Stomach smooth muscle (tissue), 2 donors: ENCODE data around the gene MPP3.

Source experiments
- H3K27ac ChIP-seq: one replicate; pipeline ENCODE4 v1.7.0; 2013; ENCODE audit warnings: mild to moderate bottlenecking, low read length, inconsistent platforms
- H3K27me3 ChIP-seq, 2 donors: one replicate each; pipeline ENCODE4 v1.7.0; 2013; ENCODE audit warnings: low read length in 2 of 2; ENCODE audit not compliant: insufficient read depth in 2 of 2, control insufficient read depth in 1 of 2
- H3K36me3 ChIP-seq, 2 donors: one replicate each; pipeline ENCODE4 v1.7.0; 2013; ENCODE audit warnings: low read length in 2 of 2; ENCODE audit not compliant: control insufficient read depth in 2 of 2, insufficient read depth in 2 of 2
- H3K4me1 ChIP-seq: one replicate; pipeline ENCODE4 v1.7.0; 2013; ENCODE audit warnings: low read length; ENCODE audit not compliant: control insufficient read depth, insufficient read depth
- H3K4me3 ChIP-seq, 2 donors: one replicate each; pipeline ENCODE4 v1.7.0; 2013; ENCODE audit warnings: low read length in 2 of 2
- H3K9ac ChIP-seq, 2 donors: one replicate each; pipeline ENCODE4 v1.7.0; 2013; ENCODE audit warnings: low read length in 2 of 2, mild to moderate bottlenecking in 1 of 2
- H3K9me3 ChIP-seq, 2 donors: one replicate each; pipeline ENCODE4 v1.7.0; 2013; ENCODE audit warnings: low read length in 2 of 2; ENCODE audit not compliant: control insufficient read depth in 2 of 2
- donor health status: healthy.
- donor health status: Pancreatic carcinoma.

MPP3 gene

GRCh38 chr17:43832976-43833829, at the start of gene MPP3:
Gene MPP3 (minus strand): TSS chr17:43833146. CDS start chr17:43831906, 1,240 bp downstream.
- Histone ChIP-seq H3K36me3 (peaks cover 0 to 14% of the 10 kb centered on the region in 2 donors), H3K27ac (peak within 1 kb of the TSS; percentile 2), H3K9ac (peak within 1 kb of the TSS; percentile 57 to 60), H3K4me1 (peaks cover 15% of the 10 kb centered on the region), H3K27me3 (no peaks in the 10 kb centered on the region), H3K4me3 (peak within 1 kb of the TSS; percentile 69 to 75), H3K9me3 (no peaks in the 10 kb centered on the region)

GRCh38 chr17:43881758-43882505, 49.0 kb upstream of the MPP3 start:
- Histone ChIP-seq H3K9me3 (no peaks in the 10 kb centered on the region), H3K36me3 (peaks cover 12 to 29% of the 10 kb centered on the region in 2 donors)

GRCh38 chr17:43881181-43881580, 48.2 kb upstream of the MPP3 start:
- no peak overlapping the region for H3K27ac ChIP-seq
- H3K36me3 ChIP-seq, result peaks cover 12 to 32% of the 10 kb centered on the region in 2 donors
- no peaks in the 10 kb centered on the region for H3K27me3 ChIP-seq
- H3K9me3 ChIP-seq, result no peaks in the 10 kb centered on the region
- H3K4me3 ChIP-seq, result no peak overlapping the region
- H3K4me1 ChIP-seq, result peaks cover 7% of the 10 kb centered on the region
- H3K9ac ChIP-seq, result no peak overlapping the region

More at GRCh38 chr17:43881758-43882505, 49.0 kb upstream of the MPP3 start:
- H3K4me1 ChIP-seq, result peaks cover 7% of the 10 kb centered on the region
- H3K27ac ChIP-seq, result no peak overlapping the region
- H3K4me3 ChIP-seq, result no peak overlapping the region
- H3K9ac ChIP-seq, result no peak overlapping the region
- H3K27me3 ChIP-seq, result no peaks in the 10 kb centered on the region

GRCh38 chr17:43880420-43880991, 47.6 kb upstream of the MPP3 start:
- no peak overlapping the region for H3K4me3 ChIP-seq
- no peak overlapping the region for H3K27ac ChIP-seq
- H3K9me3 ChIP-seq, result no peaks in the 10 kb centered on the region
- H3K36me3 ChIP-seq, result peaks cover 12 to 32% of the 10 kb centered on the region in 2 donors
- H3K4me1 ChIP-seq, result peaks cover 7% of the 10 kb centered on the region
- H3K27me3 ChIP-seq, result no peaks in the 10 kb centered on the region
- no peak overlapping the region for H3K9ac ChIP-seq

GRCh38 chr17:43879723-43880419, 46.9 kb upstream of the MPP3 start:
- H3K4me3 ChIP-seq, result no peak overlapping the region
- H3K9ac ChIP-seq, result no peak overlapping the region
- peaks cover 12 to 32% of the 10 kb centered on the region in 2 donors for H3K36me3 ChIP-seq
- peaks cover 7% of the 10 kb centered on the region for H3K4me1 ChIP-seq
- no peaks in the 10 kb centered on the region for H3K27me3 ChIP-seq
- no peak overlapping the region for H3K27ac ChIP-seq
- H3K9me3 ChIP-seq, result no peaks in the 10 kb centered on the region

- H3K27me3 ChIP-seq, result no peaks in the 10 kb centered on the region
- no peaks in the 10 kb centered on the region for H3K9me3 ChIP-seq
- H3K4me1 ChIP-seq, result peaks cover 7% of the 10 kb centered on the region
- H3K9ac ChIP-seq, result no peak overlapping the region
- H3K36me3 ChIP-seq, result peaks cover 12 to 34% of the 10 kb centered on the region in 2 donors
- no peak overlapping the region for H3K4me3 ChIP-seq
- H3K27ac ChIP-seq, result no peak overlapping the region
These were observed 45.6 kb upstream of the MPP3 start for GRCh38 chr17:43878260-43879175.

- H3K27ac ChIP-seq, result no peak overlapping the region
- H3K4me1 ChIP-seq, result peaks cover 7% of the 10 kb centered on the region
- no peak overlapping the region for H3K4me3 ChIP-seq
- no peak overlapping the region for H3K9ac ChIP-seq
- no peaks in the 10 kb centered on the region for H3K27me3 ChIP-seq
- H3K36me3 ChIP-seq, result peaks cover 12 to 30% of the 10 kb centered on the region in 2 donors
- H3K9me3 ChIP-seq, result no peaks in the 10 kb centered on the region
These were observed 44.7 kb upstream of the MPP3 start for GRCh38 chr17:43877451-43878155.

GRCh38 chr17:43877031-43877430, 44.1 kb upstream of the MPP3 start:
- H3K9me3 ChIP-seq, result no peaks in the 10 kb centered on the region
- no peaks in the 10 kb centered on the region for H3K27me3 ChIP-seq
- no peak overlapping the region for H3K4me3 ChIP-seq
- H3K27ac ChIP-seq, result no peak overlapping the region
- peaks cover 12 to 27% of the 10 kb centered on the region in 2 donors for H3K36me3 ChIP-seq
- H3K9ac ChIP-seq, result no peak overlapping the region
- peaks cover 7% of the 10 kb centered on the region for H3K4me1 ChIP-seq

GRCh38 chr17:43875476-43876147, 42.7 kb upstream of the MPP3 start:
- peaks cover 7% of the 10 kb centered on the region for H3K4me1 ChIP-seq
- H3K27me3 ChIP-seq, result no peaks in the 10 kb centered on the region
- no peaks in the 10 kb centered on the region for H3K9me3 ChIP-seq
- no peak overlapping the region for H3K9ac ChIP-seq
- no peak overlapping the region for H3K4me3 ChIP-seq
- no peak overlapping the region for H3K27ac ChIP-seq
- peaks cover under 1 to 13% of the 10 kb centered on the region in 2 donors for H3K36me3 ChIP-seq
